Eye (tissue), 1 donor: Measurements from ENCODE around the gene SPINK13.

Experiments
- DNase-seq: peaks from one replicate; pipeline ENCODE4 v3.0.0-alpha.2; 2015

The SPINK13 gene

GRCh38 chr5:148314187-148314586, 45.6 kb downstream of the SPINK13 start:
- no peak for DNase-seq

- no peak for DNase-seq
Measured at GRCh38 chr5:148314731-148315130, 46.1 kb downstream of the SPINK13 start.

- DNase-seq, result peak; percentile 24
Measured at GRCh38 chr5:148320011-148320963, 51.7 kb downstream of the SPINK13 start.

GRCh38 chr5:148333262-148333849, 64.8 kb downstream of the SPINK13 start:
- no peak for DNase-seq

- no peak for DNase-seq
Measured at GRCh38 chr5:148335259-148335658, 66.7 kb downstream of the SPINK13 start, which contains the start of gene SPINK9. Gene SPINK9 (plus strand): TSS chr5:148335559. CDS start chr5:148335614, 55 bp downstream.
